Glutamatergic neuron (in vitro differentiated cells): ENCODE measurements around the gene RASSF4. TPM values are rescaled to one million over a fixed set of nuclear protein-coding genes. Genes with fewer than 3 reads are reported as not detected.

Experiments
- DNase-seq: peaks from one replicate; pipeline ENCODE4 v3.0.0; 2022
- H3K27ac Mint-ChIP-seq: one replicate; pipeline ENCODE4 v1.8.0; 2020; ENCODE audit warnings: mild to moderate bottlenecking, mixed read lengths, inconsistent platforms; ENCODE audit not compliant: unreplicated experiment
- H3K27me3 Mint-ChIP-seq: one replicate; pipeline ENCODE4 v1.8.0; 2020; ENCODE audit warnings: mild to moderate bottlenecking, moderate library complexity, mixed read lengths, inconsistent platforms; ENCODE audit not compliant: unreplicated experiment
- H3K36me3 Mint-ChIP-seq: one replicate; pipeline ENCODE4 v1.8.0; 2020; ENCODE audit warnings: mild to moderate bottlenecking, mixed read lengths, inconsistent platforms; ENCODE audit not compliant: unreplicated experiment
- H3K4me1 Mint-ChIP-seq: one replicate; pipeline ENCODE4 v1.8.0; 2020; ENCODE audit warnings: mild to moderate bottlenecking, low read depth, mixed read lengths, inconsistent platforms; ENCODE audit not compliant: unreplicated experiment
- H3K4me3 Mint-ChIP-seq: one replicate; pipeline ENCODE4 v1.8.0; 2020; ENCODE audit warnings: mild to moderate bottlenecking, mixed read lengths, inconsistent platforms; ENCODE audit not compliant: unreplicated experiment
- H3K9me3 Mint-ChIP-seq: one replicate; pipeline ENCODE4 v1.8.0; 2020; ENCODE audit warnings: mild to moderate bottlenecking, moderate library complexity, mixed read lengths, inconsistent platforms; ENCODE audit not compliant: unreplicated experiment
- CTCF ChIP-seq: fragments of 200-600 bp; sonication (generic); IDR thresholded peaks from one replicate; pipeline ENCODE4 v1.5.0; 2021; ENCODE audit not compliant: partially characterized antibody, unreplicated experiment
- total RNA-seq: library from RNA; stranded (reverse); fragmentation: NEBNext Ultra II Directional; extraction: Animal tissue kit (Norgen Biotek cat#: 25700); gene quantifications from one replicate; pipeline ENCODE4 v1.2.1, GENCODE V29; 2021; ENCODE audit not compliant: unreplicated experiment

RASSF4 gene
- total RNA-seq, 1 donor from 2014 or later = 137 TPM

GRCh38 chr10:44986670-44987069 is 27.1 kb downstream of the RASSF4 start:
- H3K27ac Mint-ChIP-seq = no peak overlapping the region
- peaks cover 10% of the 10 kb centered on the region for H3K27me3 Mint-ChIP-seq
- H3K4me3 Mint-ChIP-seq = no peak overlapping the region
- no peak for TF ChIP-seq CTCF
- H3K36me3 Mint-ChIP-seq = peaks cover 15% of the 10 kb centered on the region
- H3K4me1 Mint-ChIP-seq = peaks cover 27% of the 10 kb centered on the region
- H3K9me3 Mint-ChIP-seq = peaks cover 5% of the 10 kb centered on the region
- no peak for DNase-seq

- H3K4me3 Mint-ChIP-seq = no peak overlapping the region
- DNase-seq = no peak
- H3K36me3 Mint-ChIP-seq = peaks cover 20% of the 10 kb centered on the region
- no peak overlapping the region for H3K27ac Mint-ChIP-seq
- H3K27me3 Mint-ChIP-seq = peaks cover 8% of the 10 kb centered on the region
- peaks cover 2% of the 10 kb centered on the region for H3K9me3 Mint-ChIP-seq
- H3K4me1 Mint-ChIP-seq = peaks cover 18% of the 10 kb centered on the region
- TF ChIP-seq CTCF = no peak
These were observed 29.5 kb downstream of the RASSF4 start for GRCh38 chr10:44988957-44989585.

GRCh38 chr10:44989597-44990301 is 30.1 kb downstream of the RASSF4 start:
- H3K27ac Mint-ChIP-seq = peak overlapping the region; percentile 34
- peaks cover 18% of the 10 kb centered on the region for H3K4me1 Mint-ChIP-seq
- no peak overlapping the region for H3K4me3 Mint-ChIP-seq
- DNase-seq = no peak
- peaks cover 2% of the 10 kb centered on the region for H3K9me3 Mint-ChIP-seq
- peaks cover 4% of the 10 kb centered on the region for H3K27me3 Mint-ChIP-seq
- peaks cover 22% of the 10 kb centered on the region for H3K36me3 Mint-ChIP-seq
- no peak for TF ChIP-seq CTCF

- peaks cover 2% of the 10 kb centered on the region for H3K9me3 Mint-ChIP-seq
- H3K27me3 Mint-ChIP-seq = peaks cover 5% of the 10 kb centered on the region
- DNase-seq = peak; percentile 73
- no peak for TF ChIP-seq CTCF
- peak overlapping the region; percentile 34 for H3K27ac Mint-ChIP-seq
- no peak overlapping the region for H3K4me3 Mint-ChIP-seq
- H3K36me3 Mint-ChIP-seq = peaks cover 22% of the 10 kb centered on the region
- peaks cover 18% of the 10 kb centered on the region for H3K4me1 Mint-ChIP-seq
These were observed 30.7 kb downstream of the RASSF4 start for GRCh38 chr10:44990302-44990655.

GRCh38 chr10:44990965-44991364 is 31.4 kb downstream of the RASSF4 start:
- H3K9me3 Mint-ChIP-seq = peaks cover 2% of the 10 kb centered on the region
- H3K27ac Mint-ChIP-seq = no peak overlapping the region
- H3K4me3 Mint-ChIP-seq = no peak overlapping the region
- TF ChIP-seq CTCF = no peak
- peaks cover 20% of the 10 kb centered on the region for H3K4me1 Mint-ChIP-seq
- H3K36me3 Mint-ChIP-seq = peaks cover 22% of the 10 kb centered on the region
- no peak for DNase-seq
- peaks cover 5% of the 10 kb centered on the region for H3K27me3 Mint-ChIP-seq
